COLO829 (cell line): ENCODE measurements around the gene E2F4.

Experiments used
- DNase-seq: peaks from one replicate; pipeline ENCODE4 v3.0.0; 2012; ENCODE audit warnings: low spot score

E2F4 gene

DNA sequence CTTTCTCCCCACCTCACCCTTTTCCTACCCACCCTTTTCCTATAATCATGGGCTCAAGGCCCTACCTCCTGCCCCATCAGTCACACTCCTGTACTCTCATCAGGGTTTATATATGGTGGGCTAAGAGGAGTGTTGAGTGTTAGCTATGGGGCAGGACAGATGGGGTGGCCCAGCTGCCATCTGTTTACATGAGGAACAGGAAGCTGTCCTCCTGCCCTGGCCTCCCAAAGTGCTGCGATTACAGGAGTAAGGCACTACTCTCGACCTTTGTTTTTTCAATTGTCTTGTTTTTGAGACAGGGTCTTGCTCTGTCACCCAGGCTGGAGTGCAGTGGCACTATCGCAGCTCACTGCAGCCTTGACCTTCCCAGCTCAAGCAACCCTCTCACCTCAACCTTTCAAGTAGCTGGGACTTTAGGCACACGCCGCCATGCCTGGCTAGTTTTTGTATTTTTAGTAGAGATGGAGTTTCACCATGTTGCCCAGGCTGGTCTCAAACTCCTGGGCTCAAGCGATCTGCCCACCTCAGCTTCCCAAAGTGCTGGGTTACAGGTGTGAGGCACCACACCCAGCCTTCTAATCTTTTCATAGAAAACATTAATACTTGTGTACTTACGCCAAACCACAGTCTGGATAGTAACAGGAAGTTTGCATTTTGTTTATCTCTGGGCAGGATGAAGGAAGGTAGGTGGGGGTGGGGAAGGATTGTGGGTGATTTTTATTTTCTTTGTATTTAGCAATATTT, 33.9 kb upstream of the E2F4 start:
- DNase-seq, result no peak

DNA sequence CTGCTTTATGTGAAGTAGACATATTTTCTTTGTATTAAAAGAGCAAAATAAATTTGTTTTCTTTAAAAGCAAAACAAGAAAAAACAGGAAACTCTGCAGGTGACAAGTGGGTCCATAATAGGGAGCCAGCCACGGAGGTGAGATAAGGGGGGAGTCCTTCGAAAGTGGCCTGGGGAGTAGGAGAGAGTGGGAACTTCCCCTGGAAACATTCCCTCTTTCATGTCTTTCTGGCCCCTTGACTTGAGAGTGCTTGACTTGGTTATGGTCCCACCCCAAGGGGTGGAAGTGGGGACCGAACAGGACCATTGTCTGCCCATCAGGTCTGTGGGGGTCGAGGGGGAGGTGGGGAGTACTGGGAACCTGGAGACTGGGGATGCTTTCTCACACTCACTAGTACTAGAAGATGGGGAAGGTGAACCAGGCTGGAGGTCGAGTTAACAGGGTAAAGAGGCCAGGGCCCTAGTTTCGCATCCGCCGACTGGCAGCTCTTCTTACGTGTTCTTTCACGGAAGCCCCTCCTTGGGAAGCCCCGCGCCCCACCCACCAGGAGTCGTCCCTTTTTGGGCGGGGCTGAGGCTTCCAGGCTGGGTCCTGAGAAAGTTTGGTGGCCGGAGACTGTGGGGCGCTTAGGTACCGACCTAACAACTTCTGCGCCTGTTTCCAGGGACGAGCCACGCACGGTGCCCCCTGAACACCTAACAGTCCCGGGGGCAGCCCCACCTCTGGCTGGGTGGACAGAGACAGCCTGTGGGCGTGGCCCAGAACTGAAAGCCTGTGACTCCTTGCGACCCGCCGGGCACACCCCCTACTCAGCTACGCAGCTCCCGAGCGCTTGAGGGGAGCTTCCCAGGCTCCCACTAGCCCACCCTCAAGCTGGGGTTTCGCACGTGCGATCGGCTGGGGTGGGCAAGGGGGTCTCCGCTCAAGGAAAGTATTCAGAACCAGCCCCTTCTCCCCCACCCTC, 33.0 kb upstream of the E2F4 start:
- no peak for DNase-seq

DNA sequence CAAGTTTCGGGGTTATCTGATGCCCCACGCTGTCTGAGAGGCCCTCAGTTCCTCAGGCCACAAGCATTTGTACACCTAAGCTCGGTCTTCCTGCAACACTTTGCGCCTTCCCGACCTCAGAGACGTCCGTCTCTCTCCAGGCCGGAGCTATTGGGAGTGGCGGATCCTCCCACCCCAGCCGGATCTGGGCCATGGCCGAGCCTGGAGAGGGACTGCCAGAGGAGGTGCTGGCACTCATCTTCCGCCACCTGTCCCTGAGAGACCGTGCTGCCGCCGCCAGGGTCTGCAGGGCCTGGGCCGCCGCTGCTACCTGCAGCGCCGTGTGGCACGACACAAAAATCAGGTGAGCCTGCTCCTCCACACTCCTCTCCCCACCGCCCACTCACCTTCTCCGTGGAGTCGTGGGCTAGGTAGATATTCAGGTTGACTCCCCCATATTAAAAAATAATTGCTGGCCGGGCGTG, 30.3 kb upstream of the E2F4 start:
- no peak for DNase-seq

DNA sequence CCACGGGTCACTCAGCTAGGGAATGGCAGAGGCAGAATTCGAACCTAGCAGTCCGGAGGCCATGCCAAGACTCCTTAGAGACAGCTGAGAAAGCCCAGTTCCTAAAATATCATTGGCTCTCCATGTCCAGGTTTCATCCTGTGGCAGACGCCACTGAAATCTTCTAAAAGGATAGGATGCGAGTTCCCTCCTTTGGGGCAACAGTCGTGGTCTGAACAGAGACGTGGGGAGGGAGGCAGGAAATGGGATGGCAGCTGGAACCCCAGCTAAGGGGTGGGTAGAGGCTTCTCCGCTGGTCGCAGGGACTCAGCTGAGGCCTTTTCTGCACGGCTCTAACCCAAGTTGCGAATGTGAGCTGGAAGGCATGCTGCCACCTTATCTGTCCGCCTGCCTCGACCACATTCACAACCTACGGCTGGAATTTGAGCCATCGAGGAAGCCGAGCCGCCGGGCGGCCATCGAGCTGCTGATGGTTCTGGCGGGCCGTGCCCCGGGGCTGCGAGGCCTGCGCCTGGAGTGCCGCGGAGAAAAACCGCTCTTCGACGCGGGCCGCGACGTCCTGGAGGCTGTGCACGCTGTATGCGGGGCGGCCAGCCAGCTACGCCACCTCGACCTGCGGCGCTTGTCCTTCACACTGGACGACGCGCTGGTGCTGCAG, 29.3 kb upstream of the E2F4 start:
- no peak for DNase-seq

DNA sequence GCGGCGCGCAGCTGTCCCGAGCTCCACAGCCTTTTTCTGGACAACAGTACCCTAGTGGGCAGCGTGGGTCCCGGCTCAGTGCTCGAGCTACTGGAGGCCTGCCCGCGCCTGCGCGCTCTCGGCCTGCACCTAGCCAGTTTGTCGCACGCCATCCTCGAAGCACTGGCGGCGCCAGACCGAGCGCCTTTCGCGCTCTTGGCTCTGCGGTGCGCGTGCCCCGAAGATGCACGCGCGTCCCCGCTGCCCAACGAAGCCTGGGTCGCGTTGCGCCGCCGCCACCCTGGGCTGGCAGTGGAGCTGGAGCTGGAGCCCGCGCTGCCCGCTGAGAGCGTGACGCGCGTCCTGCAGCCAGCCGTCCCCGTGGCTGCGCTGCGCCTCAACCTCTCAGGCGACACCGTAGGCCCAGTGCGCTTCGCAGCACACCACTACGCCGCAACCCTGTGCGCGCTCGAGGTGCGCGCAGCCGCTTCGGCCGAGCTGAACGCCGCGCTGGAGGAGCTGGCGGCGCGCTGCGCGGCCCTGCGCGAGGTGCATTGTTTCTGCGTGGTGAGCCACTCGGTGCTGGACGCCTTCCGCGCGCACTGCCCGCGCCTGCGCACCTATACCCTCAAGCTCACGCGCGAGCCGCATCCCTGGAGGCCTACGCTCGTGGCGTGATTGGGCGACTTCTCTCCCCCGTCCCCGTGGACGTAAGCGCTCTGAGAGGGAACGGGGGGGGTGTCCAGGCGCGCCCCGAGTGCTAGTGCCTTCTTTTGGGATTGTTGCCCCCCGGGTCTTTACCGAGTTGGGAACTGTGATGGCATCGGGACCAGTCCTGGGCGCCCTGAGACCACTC, 28.6 kb upstream of the E2F4 start:
- no peak for DNase-seq

DNA sequence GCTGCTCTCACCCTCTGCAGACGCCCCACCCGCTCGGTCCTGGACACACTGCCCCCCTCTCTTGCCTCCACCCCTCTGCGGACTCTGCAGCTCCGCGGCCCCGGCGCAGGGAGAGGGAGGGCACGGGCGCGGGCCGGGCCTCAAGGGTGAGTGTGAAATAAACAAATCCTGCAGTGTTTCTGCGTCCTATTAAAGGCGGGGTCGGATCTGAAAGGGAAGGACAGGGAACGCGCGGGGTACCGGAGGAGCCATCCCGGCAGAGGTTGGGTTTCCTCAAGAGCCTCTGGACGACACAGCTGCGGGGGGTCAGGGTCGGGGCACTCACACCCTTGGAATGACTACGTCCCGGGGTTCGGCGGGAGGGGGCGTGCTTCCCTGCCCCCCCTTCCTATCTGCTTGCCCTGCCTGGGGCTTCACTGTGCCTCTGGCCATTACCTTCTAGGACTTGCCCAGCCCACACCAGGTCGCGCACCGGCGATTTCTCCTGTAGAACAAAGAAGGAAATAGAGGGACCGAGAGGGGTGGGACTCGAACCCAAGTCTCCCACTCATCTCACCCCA, 27.9 kb upstream of the E2F4 start:
- no peak for DNase-seq

DNA sequence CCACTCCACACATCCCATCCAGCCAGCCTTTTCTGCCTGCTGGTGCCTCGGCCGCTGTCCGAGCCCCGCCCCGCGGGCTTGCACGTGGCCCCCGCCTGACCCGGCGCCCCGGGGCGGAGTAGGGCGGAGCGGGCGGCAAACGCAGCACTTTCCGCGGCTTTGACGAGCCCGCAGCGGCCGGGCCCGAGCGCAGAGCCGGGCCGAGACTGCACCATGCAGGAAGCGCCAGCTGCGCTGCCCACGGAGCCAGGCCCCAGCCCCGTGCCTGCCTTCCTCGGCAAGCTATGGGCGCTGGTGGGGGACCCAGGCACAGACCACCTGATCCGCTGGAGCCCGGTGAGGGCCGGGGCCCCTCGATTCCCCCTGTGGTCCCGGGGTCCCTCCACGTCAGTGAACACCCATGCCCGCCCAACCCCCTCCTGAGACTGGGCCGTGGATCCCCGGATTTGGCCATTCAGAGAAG, 27.3 kb upstream of the E2F4 start, which contains the start of gene HSF4:
HSF4 (plus strand) TSS at position 147 of the 463 bp plus-strand sequence; CDS start at position 214, 67 bp downstream.
- DNase-seq, result no peak

DNA sequence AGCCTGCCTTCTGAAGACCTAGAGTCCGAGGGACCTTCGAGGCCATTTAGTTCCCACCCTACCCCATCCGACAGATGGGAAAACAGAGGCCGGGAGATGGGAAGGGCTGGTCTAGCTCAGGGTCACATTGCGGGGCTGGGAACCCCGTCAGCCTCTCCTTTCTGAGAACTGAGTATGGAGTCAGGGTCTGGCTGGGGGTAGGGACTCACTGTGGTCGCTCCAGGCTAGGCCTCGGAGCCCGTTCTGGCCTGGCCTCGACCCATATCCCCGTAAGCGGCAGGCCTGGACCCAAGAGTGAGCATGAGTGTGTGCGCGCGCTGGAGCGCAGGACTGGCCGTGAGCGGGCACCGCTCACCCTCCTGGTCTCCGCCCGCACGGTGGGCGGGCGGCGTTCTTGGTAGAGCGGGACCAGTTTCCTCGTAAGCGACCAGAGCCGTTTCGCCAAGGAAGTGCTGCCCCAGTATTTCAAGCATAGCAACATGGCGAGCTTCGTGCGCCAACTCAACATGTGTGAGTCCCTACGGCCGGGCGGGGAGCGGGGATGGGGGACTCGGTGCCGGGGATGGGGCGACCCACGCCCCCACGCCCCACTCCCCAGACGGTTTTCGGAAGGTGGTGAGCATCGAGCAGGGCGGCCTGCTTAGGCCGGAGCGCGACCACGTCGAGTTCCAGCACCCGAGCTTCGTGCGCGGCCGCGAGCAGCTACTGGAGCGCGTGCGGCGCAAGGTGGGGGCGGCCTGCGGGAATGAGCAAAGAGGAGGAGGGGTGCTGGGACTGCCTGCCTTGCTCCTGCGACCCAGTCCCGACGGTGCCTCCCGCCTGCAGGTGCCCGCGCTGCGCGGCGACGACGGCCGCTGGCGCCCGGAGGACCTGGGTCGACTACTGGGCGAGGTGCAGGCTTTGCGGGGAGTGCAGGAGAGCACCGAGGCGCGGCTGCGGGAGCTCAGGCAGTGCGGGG, 26.6 kb upstream of the E2F4 start:
- DNase-seq, result no peak

DNA sequence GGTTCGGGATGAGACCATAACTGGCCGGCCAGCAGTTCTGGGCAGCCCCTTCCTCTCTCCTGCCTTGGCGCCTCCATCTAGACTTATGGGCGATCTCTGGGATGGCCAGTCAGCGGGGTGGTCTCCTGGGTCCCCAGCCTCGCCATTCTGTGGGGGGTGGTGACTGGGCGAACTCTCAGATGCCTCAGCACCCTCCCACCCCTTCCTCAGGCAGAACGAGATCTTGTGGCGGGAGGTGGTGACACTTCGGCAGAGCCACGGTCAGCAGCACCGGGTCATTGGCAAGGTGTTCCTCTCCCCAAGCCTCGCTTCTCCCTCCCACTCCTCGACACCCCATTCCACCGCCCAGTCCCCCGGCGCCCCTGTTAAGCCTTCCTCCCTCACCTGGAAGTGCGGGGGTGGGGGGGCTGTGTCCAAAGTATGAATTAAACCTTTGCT, 25.8 kb upstream of the E2F4 start:
- DNase-seq, result no peak

DNA sequence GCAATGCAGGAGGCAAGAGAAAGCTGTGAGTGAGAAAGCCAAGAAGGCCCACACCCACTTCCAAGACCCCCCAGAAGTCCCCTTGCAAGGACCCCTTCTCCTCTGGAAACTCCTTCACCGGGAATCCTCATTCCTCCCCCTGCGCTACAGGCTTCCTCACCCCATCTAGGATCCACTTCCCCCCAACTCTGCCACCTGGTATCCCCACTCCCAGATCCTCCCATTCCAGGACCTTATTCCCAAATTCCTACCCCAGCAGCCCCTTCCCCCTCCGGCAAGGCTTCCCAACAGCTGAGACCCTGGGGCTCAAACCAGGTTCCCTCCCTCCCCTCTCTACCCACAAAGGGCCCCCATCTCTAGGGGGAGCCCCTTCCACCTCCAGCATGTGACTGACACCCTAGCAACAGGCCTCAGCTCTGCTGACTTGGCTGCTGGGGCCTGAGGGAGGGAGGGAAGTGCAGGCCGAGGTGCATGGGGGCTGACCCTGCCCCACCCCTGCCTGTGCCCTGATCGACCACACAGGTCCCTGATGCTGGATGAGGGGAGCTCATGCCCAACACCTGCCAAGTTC, 25.3 kb upstream of the E2F4 start:
- no peak for DNase-seq

DNA sequence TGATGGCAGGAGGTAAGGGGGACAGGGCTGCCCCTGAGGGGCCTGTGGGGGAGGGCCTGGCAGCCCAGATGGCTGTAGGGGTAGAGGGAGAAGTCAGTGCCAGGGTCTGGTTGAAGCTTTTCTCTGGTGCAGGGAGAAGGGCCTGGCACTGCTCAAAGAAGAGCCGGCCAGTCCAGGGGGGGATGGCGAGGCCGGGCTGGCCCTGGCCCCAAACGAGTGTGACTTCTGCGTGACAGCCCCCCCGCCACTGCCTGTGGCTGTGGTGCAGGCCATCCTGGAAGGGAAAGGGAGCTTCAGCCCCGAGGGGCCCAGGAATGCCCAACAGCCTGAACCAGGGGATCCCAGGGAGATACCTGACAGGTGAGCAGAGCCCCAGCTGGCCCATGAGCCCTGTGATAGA, 24.4 kb upstream of the E2F4 start:
- DNase-seq, result no peak

DNA sequence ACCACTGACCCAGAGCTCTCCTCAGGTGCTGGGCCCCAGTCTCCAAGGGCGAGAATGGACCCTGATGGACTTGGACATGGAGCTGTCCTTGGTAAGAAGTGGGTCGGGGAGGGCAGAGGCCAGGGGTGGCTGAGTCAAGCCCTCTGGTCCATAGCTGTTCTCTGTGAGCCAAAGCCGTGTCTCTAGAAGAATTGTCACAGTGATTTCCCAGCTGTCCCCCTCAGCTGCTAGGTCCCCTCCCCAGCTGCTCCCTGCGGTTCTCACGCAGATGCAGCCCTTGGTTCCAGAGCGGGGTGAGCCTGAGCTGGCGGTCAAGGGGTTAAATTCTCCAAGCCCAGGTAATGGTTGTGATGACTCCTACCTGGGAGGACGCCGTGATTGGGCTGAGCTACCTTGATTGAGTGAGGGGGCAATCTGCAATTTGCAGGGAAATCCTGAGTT, 22.9 kb upstream of the E2F4 start:
- no peak for DNase-seq

DNA sequence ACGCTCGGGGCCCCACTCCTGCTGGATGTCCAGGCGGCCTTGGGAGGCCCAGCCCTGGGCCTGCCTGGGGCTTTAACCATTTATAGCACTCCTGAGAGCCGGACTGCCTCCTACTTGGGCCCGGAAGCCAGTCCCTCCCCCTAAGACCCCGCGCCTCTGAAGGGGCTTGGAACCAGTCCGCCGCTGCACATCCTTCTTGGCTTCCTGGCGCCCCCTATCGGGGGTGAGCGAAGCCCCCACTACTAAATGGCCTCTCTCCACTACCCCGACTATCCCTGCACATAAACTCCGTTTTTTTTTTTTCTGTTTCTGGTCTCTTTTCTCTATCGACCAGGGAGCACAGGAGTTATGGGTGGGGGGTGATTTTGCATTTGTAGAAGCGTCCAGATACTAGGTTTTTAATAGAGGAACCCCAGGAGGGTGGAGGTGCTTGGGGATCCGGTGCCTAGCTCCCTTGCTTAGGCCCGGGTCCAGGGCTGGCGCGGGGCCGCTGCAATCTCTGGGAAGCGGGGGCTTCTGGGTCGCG, 22.2 kb upstream of the E2F4 start:
- no peak for DNase-seq

DNA sequence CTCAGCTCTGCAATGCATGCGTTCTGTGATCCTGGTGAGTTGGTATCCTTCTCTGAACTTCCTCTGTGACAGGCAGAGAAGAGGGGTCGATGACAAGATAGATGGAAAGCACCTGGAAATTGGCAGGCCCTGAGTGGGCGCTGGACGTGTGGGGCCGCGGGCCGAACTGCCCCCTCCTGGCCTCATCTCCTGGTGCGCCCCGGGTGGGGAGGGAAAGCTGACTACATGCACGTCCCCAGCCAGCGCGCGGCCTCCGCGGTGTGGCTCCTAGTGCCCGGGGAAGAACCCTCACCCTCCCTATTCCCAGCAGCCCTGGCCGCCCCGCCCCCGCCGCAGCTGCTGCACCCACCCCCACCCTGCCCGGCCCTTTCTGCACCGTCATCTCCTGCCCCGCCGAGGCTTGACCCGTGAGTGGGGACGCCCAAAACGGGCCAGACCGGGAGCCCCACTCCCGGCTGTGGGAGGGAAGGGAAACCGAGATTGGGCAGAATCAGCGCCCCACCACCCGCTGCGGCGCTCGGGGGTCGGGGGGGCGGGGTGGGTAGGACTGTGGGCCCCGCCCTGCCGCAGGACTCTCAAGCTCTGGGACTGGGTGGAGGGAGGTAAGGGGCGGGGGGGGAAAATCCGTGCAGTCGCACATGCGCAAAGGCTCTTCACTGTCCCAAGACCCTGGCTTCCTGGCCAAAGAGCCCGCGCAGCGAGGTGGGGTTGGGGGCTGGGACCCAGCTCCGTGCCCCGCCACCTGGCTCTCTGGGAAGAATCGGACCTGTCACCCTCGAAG, 21.6 kb upstream of the E2F4 start, which contains the start of gene NOL3:
NOL3 (plus strand) TSS at position 371 of the 781 bp plus-strand sequence.
- DNase-seq, result peak; percentile 70

DNA sequence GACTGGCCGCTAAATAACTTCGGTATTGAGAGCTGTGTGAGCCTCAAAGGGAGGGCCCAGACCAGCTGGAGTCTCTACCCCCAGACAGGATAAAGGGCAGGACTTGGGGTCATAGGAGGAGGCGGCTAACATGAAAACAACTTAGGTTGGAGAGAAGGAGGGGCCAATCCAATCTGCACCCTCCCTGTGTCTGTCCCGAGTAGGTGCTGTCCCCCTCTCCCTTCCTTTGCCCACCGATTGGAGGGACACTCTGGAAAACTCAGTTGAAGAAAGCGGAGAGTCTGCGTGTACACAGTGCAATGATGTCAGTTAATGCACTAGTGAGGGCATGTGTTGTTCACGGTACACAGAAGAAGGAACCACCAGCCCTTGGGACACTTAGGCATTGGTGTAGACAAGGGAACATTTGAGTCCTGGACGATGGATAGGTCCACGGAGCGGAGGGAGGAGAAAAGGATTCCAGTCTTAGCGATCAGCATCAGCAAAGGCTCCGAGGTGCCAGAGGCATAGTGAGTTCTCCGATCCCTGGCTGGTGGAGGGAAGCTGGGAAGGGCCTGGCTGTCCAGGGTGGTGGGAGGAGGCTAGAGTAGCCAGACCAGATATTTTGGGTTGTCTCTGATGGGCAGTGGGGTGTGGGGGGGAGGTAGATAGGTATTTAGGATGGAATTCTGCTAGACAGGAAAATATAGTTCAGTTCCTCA, 20.9 kb upstream of the E2F4 start:
- DNase-seq, result no peak

DNA sequence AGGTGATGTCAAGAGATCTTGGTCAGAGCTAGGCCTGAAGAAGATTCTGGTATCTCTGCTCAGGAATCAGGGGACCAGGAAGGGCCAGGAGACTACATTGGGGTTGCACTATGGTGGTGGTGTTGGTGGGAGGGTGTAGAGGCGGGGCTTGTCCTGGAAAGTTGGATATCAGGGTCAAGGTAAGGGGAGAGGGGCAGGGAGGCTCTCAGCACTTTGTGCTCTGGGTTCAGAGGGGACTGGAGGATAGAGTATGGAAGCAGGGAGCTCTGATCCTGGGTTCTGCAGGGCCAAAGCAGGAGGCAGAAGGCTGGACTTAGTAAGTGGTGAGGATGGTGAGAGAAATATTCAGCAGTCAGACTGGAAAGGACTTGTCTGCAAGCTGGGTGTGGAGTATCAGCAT, 18.6 kb upstream of the E2F4 start:
- no peak for DNase-seq
